GM23338 (cell line): ENCODE measurements around the gene OBP2A. TPM values are rescaled to one million over a fixed set of nuclear protein-coding genes. Genes with fewer than 3 reads are reported as not detected.
"Not testable (repeated sequence)": the region's sequence is repeated elsewhere in the genome, so short reads cannot be mapped to it uniquely, and the experiment has no call there.

ENCODE experiments used
- ATAC-seq: fragments of 200-7000 bp; cut with Tn5 transposase; 3 replicates; pipeline ENCODE4 v1.9.1; 2020
- DNase-seq: peaks from one replicate; pipeline ENCODE4 v3.0.0-alpha.2; 2015; ENCODE audit warnings: low spot score
- H2AFZ ChIP-seq: fragments of 200-600 bp; sonication (generic); 2 replicates; pipeline ENCODE4 v1.8.0; 2016; ENCODE audit warnings: antibody characterized with exemption, mild to moderate bottlenecking, moderate library complexity
- H3F3A ChIP-seq: fragments of 200-600 bp; sonication (generic); replicated peaks from 2 replicates; pipeline ENCODE4 v1.8.0; 2017; ENCODE audit warnings: antibody characterized with exemption, mixed run types, low read depth
- H3K27ac ChIP-seq: fragments of 200-600 bp; sonication (generic); 2 replicates; pipeline ENCODE4 v1.6.1; 2016; ENCODE audit warnings: low read depth
- H3K27me3 ChIP-seq: fragments of 200-600 bp; sonication (generic); 2 replicates; pipeline ENCODE4 v1.8.0; 2016; ENCODE audit warnings: mild to moderate bottlenecking, mixed run types, moderate library complexity; ENCODE audit not compliant: insufficient read depth
- H3K36me3 ChIP-seq: fragments of 200-600 bp; sonication (generic); 2 replicates; pipeline ENCODE4 v1.8.0; 2016; ENCODE audit warnings: mild to moderate bottlenecking; ENCODE audit not compliant: insufficient read depth
- H3K4me1 ChIP-seq: fragments of 200-600 bp; sonication (generic); 2 replicates; pipeline ENCODE4 v1.8.0; 2016; ENCODE audit warnings: mild to moderate bottlenecking, moderate library complexity; ENCODE audit not compliant: insufficient read depth
- H3K4me2 ChIP-seq: fragments of 200-600 bp; sonication (generic); 2 replicates; pipeline ENCODE4 v1.7.1; 2017; ENCODE audit warnings: mixed run types
- H3K4me3 ChIP-seq: fragments of 200-600 bp; sonication (generic); 2 replicates; pipeline ENCODE4 v1.6.1; 2016; ENCODE audit warnings: mixed run types
- H3K79me2 ChIP-seq: fragments of 200-600 bp; sonication (generic); replicated peaks from 2 replicates; pipeline ENCODE4 v1.8.0; 2017; ENCODE audit warnings: mild to moderate bottlenecking; ENCODE audit not compliant: insufficient read depth
- H3K9me2 ChIP-seq: fragments of 200-600 bp; sonication (generic); 2 replicates; pipeline ENCODE4 v1.8.0; 2017; ENCODE audit not compliant: insufficient read depth
- H4K20me1 ChIP-seq: fragments of 200-600 bp; sonication (generic); replicated peaks from 2 replicates; pipeline ENCODE4 v1.8.0; 2017; ENCODE audit warnings: mild to moderate bottlenecking; ENCODE audit not compliant: insufficient read depth
- H3K27ac Mint-ChIP-seq: 2 replicates; pipeline ENCODE4 v1.8.0; 2020; ENCODE audit warnings: inconsistent platforms, mild to moderate bottlenecking, moderate library complexity, mixed read lengths
- H3K27me3 Mint-ChIP-seq: 3 replicates; pipeline ENCODE4 v1.8.0; 2022; ENCODE audit warnings: low read depth, mild to moderate bottlenecking, moderate library complexity, mixed read lengths, inconsistent platforms; ENCODE audit not compliant: insufficient read depth, poor library complexity
- H3K36me3 Mint-ChIP-seq: 3 replicates; pipeline ENCODE4 v1.8.0; 2021; ENCODE audit warnings: low read depth, mild to moderate bottlenecking, inconsistent platforms, moderate library complexity, mixed read lengths
- H3K4me1 Mint-ChIP-seq: 3 replicates; pipeline ENCODE4 v1.8.0; 2020; ENCODE audit warnings: mild to moderate bottlenecking, inconsistent platforms, mixed read lengths
- H3K4me3 Mint-ChIP-seq: 3 replicates; pipeline ENCODE4 v1.8.0; 2021; ENCODE audit warnings: moderate library complexity, mild to moderate bottlenecking, inconsistent platforms, mixed read lengths
- H3K9me3 Mint-ChIP-seq: 3 replicates; pipeline ENCODE4 v1.8.0; 2020; ENCODE audit warnings: moderate library complexity, mild to moderate bottlenecking, inconsistent platforms, mixed read lengths
- CTCF ChIP-seq, 2 experiments: fragments of 200-600 bp in 1 of 2; sonication (generic) in 1 of 2; conservative IDR thresholded peaks; 2 replicates each; pipeline versions ENCODE4 v1.5.1 to v1.6.1; 2016 to 2017; ENCODE audit warnings: antibody characterized with exemption in 2 of 2, low read depth in 2 of 2, mild to moderate bottlenecking in 2 of 2, moderate library complexity in 1 of 2
- EZH2 ChIP-seq: fragments of 200-600 bp; sonication (generic); IDR thresholded peaks from one replicate; pipeline ENCODE4 v1.8.0; 2017; ENCODE audit warnings: antibody characterized with exemption, mild to moderate bottlenecking, low read depth; ENCODE audit not compliant: unreplicated experiment
- EZH2phosphoT487 ChIP-seq: fragments of 200-600 bp; sonication (generic); IDR thresholded peaks from one replicate; pipeline ENCODE4 v1.8.1; 2018; ENCODE audit warnings: antibody characterized with exemption; ENCODE audit not compliant: unreplicated experiment
- JUNB ChIP-seq: IDR thresholded peaks from one replicate; pipeline ENCODE4 v1.6.1; 2016; ENCODE audit warnings: antibody characterized with exemption; ENCODE audit not compliant: unreplicated experiment
- NANOG ChIP-seq: IDR thresholded peaks from 2 replicates; pipeline ENCODE4 v1.6.1; 2016; ENCODE audit warnings: antibody characterized with exemption, borderline replicate concordance
- POLR2AphosphoS5 ChIP-seq: IDR thresholded peaks from 2 replicates; pipeline ENCODE4 v1.6.1; 2016; ENCODE audit warnings: antibody characterized with exemption, low read depth
- REST ChIP-seq: IDR thresholded peaks from one replicate; pipeline ENCODE4 v1.6.1; 2018; ENCODE audit warnings: antibody characterized with exemption; ENCODE audit not compliant: unreplicated experiment
- ZNF114 ChIP-seq: fragments of 250-450 bp; sonication (Bioruptor Pico); IDR thresholded peaks from 2 replicates; pipeline ENCODE4 v1.5.0; 2020; ENCODE audit warnings: mild to moderate bottlenecking, moderate library complexity
- ZNF331 ChIP-seq: fragments of 250-450 bp; sonication (Bioruptor Pico); IDR thresholded peaks from 2 replicates; pipeline ENCODE4 v1.5.0; 2020; ENCODE audit warnings: low read depth, mild to moderate bottlenecking, moderate library complexity
- long read RNA-seq: library from polyadenylated mRNA; unstranded; transcript quantifications from one replicate; pipeline ENCODE4 v2.0.0, GENCODE V29; 2020; ENCODE audit not compliant: unreplicated experiment
- polyA plus RNA-seq: library from polyadenylated mRNA; unstranded; fragments of >200 nt; fragmentation: Nextera tagmentation; extraction: Ambion mirVana; gene quantifications from 2 replicates; pipeline ENCODE4 v1.2.1, GENCODE V29; 2016
- total RNA-seq: library from RNA; depleted of rRNA; stranded (reverse); fragments of >200 nt; shearing (Covaris generic); gene quantifications from 2 replicates; pipeline ENCODE4 v1.2.3, GENCODE V29; 2014; rRNA removed

Gene OBP2A
- total RNA-seq (not detected in 2 replicates), polyA plus RNA-seq (not detected in 2 replicates)
- long read RNA-seq: 0 reads

DNA sequence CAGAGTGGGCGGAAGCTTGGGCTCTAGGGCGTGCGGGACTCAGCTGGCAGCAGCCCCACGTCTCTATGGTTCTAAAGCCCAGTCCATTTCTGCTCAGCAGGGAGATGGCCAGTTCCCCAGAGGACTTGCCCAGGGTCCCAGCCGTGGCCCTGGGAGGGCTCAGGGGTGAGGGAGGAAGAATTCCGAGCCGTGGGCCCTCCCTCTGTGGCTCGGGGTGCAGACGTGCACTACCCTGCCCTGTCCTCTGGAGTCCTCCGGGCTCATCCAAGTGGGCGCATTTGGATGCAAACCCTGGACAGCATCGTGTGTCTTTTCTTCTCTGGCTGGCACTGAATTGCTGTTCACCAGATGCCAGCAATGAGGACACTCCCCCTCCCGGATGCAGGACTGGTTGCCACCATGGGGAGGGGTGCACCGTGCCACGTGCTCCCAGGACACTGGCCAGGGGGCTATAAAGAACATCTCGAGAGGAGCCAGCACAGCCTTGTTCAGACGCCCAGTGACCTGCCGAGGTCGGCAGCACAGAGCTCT is at the start of gene OBP2A:
OBP2A (plus strand) TSS at position 481 of the 531 bp plus-strand sequence. CDS start 55 bp downstream, outside the sequence.
- not testable (repeated sequence) for DNase-seq

GRCh38 chr9:135498381-135499126 is 47.4 kb upstream of the OBP2A start:
- ATAC-seq (no peak), DNase-seq (no peak)
- Histone ChIP-seq H3F3A (0 out of 2 replicates have a peak, but pooled peaks cover 3% of the 10 kb centered on the region), H3K4me1 (no peaks in the 10 kb centered on the region; the same call in 1 of the 2 replicates), H3K27me3 (no peaks in the 10 kb centered on the region), H3K4me3 (peak overlapping the region; percentile 83), H2AFZ (no peak overlapping the region), H3K27ac (no peak overlapping the region), H3K79me2 (peaks cover 19% of the 10 kb centered on the region), H3K36me3 (peaks cover 5% of the 10 kb centered on the region; the same call in 1 of the 2 replicates), H3K9me2 (no peaks in the 10 kb centered on the region), H4K20me1 (no peaks in the 10 kb centered on the region; the same call in none of the 2 replicates), H3K4me2 (peak overlapping the region; percentile 95)
- Mint-ChIP-seq H3K36me3 (peaks cover 22% of the 10 kb centered on the region), H3K9me3 (no peaks in the 10 kb centered on the region; the same call in 2 of the 3 replicates), H3K4me1 (peaks cover 12% of the 10 kb centered on the region), H3K4me3 (peak overlapping the region; percentile 82), H3K27ac (no peak overlapping the region), H3K27me3 (peaks cover 9% of the 10 kb centered on the region)
- TF ChIP-seq ZNF114 (CRISPR knock-in tag) (no peak), CTCF (conservative IDR thresholded peaks at IDR 0.05; ENCODE audit: low read depth in 2 of 2) (no peak), NANOG (no peak), REST (no peak), ZNF331 (CRISPR knock-in tag) (no peak), POLR2AphosphoS5 (no peak), JUNB (no peak), EZH2phosphoT487 (no peak), EZH2 (no peak)

More for the DNA sequence above, at the start of gene OBP2A:
- peaks cover 10% of the 10 kb centered on the region for H3K27me3 Mint-ChIP-seq
- not testable (repeated sequence) for H3K27me3 ChIP-seq, H3K4me2 ChIP-seq, H4K20me1 ChIP-seq, H3K4me3 ChIP-seq, H2AFZ ChIP-seq, H3K4me1 ChIP-seq, H3K9me2 ChIP-seq, H3K79me2 ChIP-seq, H3K36me3 ChIP-seq, H3K27ac ChIP-seq, H3K27ac Mint-ChIP-seq, H3K36me3 Mint-ChIP-seq, H3K4me1 Mint-ChIP-seq, H3F3A ChIP-seq, H3K9me3 Mint-ChIP-seq, H3K4me3 Mint-ChIP-seq, ATAC-seq
